HUES48 (cell line): Measurements from ENCODE around the gene SAMD3.
"Not testable (repeated sequence)": the region's sequence is repeated elsewhere in the genome, so short reads cannot be mapped to it uniquely, and the experiment has no call there.

Experiments
- H3K27ac ChIP-seq: one replicate; pipeline ENCODE4 v1.7.0; 2013; ENCODE audit warnings: low read depth, low read length, inconsistent platforms
- H3K27me3 ChIP-seq: 2 replicates; pipeline ENCODE4 v1.6.1; 2013; ENCODE audit warnings: mild to moderate bottlenecking, low read length; ENCODE audit not compliant: control insufficient read depth, insufficient read depth
- H3K36me3 ChIP-seq: 2 replicates; pipeline ENCODE4 v1.6.1; 2013; ENCODE audit warnings: low read length; ENCODE audit not compliant: control insufficient read depth, insufficient read depth
- H3K4me1 ChIP-seq: 2 replicates; pipeline ENCODE4 v1.6.1; 2013; ENCODE audit warnings: mild to moderate bottlenecking, low read length; ENCODE audit not compliant: control insufficient read depth, insufficient read depth
- H3K4me3 ChIP-seq: 2 replicates; pipeline ENCODE4 v1.5.1; 2013; ENCODE audit warnings: mild to moderate bottlenecking, low read depth, low read length
- H3K9ac ChIP-seq: 2 replicates; pipeline ENCODE4 v1.6.1; 2013; ENCODE audit warnings: mild to moderate bottlenecking, low read depth, low read length, moderate library complexity
- H3K9me3 ChIP-seq: 2 replicates; pipeline ENCODE4 v1.6.1; 2013; ENCODE audit warnings: low read length; ENCODE audit not compliant: control insufficient read depth, insufficient read depth

Gene SAMD3

GRCh38 chr6:130245267-130245666 is 22.5 kb upstream of the SAMD3 start:
- Histone ChIP-seq H3K9ac (no peak overlapping the region), H3K36me3 (no peaks in the 10 kb centered on the region), H3K27ac (no peak overlapping the region), H3K27me3 (no peaks in the 10 kb centered on the region), H3K4me3 (no peak overlapping the region), H3K4me1 (no peaks in the 10 kb centered on the region), H3K9me3 (no peaks in the 10 kb centered on the region)

GRCh38 chr6:130244728-130245127 is 22.0 kb upstream of the SAMD3 start:
- Histone ChIP-seq H3K4me1 (0 out of 2 replicates have a peak, but pooled peaks cover 3% of the 10 kb centered on the region), H3K9me3 (no peaks in the 10 kb centered on the region), H3K4me3 (no peak overlapping the region), H3K9ac (no peak overlapping the region), H3K36me3 (no peaks in the 10 kb centered on the region), H3K27me3 (no peaks in the 10 kb centered on the region), H3K27ac (no peak overlapping the region)

GRCh38 chr6:130240232-130240631 is 17.5 kb upstream of the SAMD3 start:
- Histone ChIP-seq H3K4me1 (0 out of 2 replicates have a peak, but pooled peaks cover 5% of the 10 kb centered on the region), H3K27ac (no peak overlapping the region), H3K4me3 (no peak overlapping the region), H3K36me3 (no peaks in the 10 kb centered on the region), H3K27me3 (no peaks in the 10 kb centered on the region), H3K9ac (no peak overlapping the region), H3K9me3 (no peaks in the 10 kb centered on the region)

- H3K4me1 ChIP-seq: 0 out of 2 replicates have a peak, but pooled peaks cover 5% of the 10 kb centered on the region
- H3K27ac ChIP-seq: no peak overlapping the region
- no peaks in the 10 kb centered on the region for H3K27me3 ChIP-seq
- H3K9me3 ChIP-seq: no peaks in the 10 kb centered on the region
- no peak overlapping the region for H3K4me3 ChIP-seq
- no peaks in the 10 kb centered on the region for H3K36me3 ChIP-seq
- H3K9ac ChIP-seq: no peak overlapping the region
Measured at GRCh38 chr6:130239755-130240154, 17.0 kb upstream of the SAMD3 start.

GRCh38 chr6:130233330-130233729 is 10.6 kb upstream of the SAMD3 start:
- Histone ChIP-seq H3K27ac (peak overlapping the region; percentile 50), H3K9ac (no peak overlapping the region), H3K4me1 (peaks cover 13% of the 10 kb centered on the region), H3K27me3 (no peaks in the 10 kb centered on the region), H3K9me3 (no peaks in the 10 kb centered on the region), H3K36me3 (no peaks in the 10 kb centered on the region), H3K4me3 (no peak overlapping the region)

DNA sequence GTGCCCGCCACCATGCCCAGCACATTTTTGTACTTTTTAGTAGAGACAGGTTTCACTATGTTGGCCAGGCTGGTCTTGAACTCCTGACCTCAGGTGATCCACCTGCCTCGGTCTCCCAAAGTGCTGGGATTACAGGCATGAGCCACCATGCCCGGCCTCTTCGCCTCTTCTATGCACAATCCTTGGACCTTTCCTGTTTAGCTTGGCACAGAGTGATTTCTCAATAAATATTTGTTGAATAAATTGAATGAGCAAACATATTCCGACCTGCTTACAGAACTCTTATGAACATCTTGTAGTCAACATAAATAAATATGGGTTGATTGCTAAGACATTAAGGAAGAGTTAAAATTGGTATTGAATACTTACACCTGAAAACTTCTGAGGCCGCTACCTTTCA is 7.8 kb upstream of the SAMD3 start:
- peaks cover 13% of the 10 kb centered on the region for H3K4me1 ChIP-seq
- not testable (repeated sequence) for H3K4me3 ChIP-seq, H3K9ac ChIP-seq, H3K27me3 ChIP-seq, H3K9me3 ChIP-seq, H3K27ac ChIP-seq, H3K36me3 ChIP-seq

GRCh38 chr6:130229645-130230044 is 6.9 kb upstream of the SAMD3 start:
- H3K36me3 ChIP-seq: no peaks in the 10 kb centered on the region
- no peaks in the 10 kb centered on the region for H3K27me3 ChIP-seq
- H3K9me3 ChIP-seq: peaks cover 2% of the 10 kb centered on the region; the same call in 1 of the 2 replicates
- no peak overlapping the region for H3K9ac ChIP-seq
- H3K4me1 ChIP-seq: peaks cover 13% of the 10 kb centered on the region
- H3K4me3 ChIP-seq: no peak overlapping the region
- H3K27ac ChIP-seq: no peak overlapping the region

DNA sequence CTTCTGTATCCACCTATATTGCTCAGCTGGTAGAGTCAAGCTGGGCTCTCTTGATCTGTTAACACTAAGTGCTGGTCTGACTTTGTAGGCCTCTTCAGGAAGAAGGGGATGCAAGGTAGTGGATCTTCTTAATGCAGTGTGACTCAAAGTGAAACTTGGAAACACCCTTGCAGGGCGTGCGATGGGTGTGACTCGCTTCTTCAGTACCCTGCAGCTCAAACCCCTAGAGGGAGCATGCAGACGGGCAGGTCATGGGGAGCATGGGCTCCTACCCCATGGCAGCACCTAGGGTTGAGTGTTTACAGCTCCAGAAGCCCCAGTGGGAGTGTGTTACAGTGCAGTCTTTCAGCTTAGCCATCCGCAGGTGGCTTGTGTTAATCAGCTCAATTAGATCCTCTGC is 757 bp upstream of the SAMD3 start:
- no peak overlapping the region for H3K9ac ChIP-seq
- no peaks in the 10 kb centered on the region for H3K27me3 ChIP-seq
- no peaks in the 10 kb centered on the region for H3K4me1 ChIP-seq
- no peak overlapping the region for H3K4me3 ChIP-seq
- no peak overlapping the region for H3K27ac ChIP-seq
- H3K9me3 ChIP-seq: peaks cover 2% of the 10 kb centered on the region; the same call in 1 of the 2 replicates
- no peaks in the 10 kb centered on the region for H3K36me3 ChIP-seq

DNA sequence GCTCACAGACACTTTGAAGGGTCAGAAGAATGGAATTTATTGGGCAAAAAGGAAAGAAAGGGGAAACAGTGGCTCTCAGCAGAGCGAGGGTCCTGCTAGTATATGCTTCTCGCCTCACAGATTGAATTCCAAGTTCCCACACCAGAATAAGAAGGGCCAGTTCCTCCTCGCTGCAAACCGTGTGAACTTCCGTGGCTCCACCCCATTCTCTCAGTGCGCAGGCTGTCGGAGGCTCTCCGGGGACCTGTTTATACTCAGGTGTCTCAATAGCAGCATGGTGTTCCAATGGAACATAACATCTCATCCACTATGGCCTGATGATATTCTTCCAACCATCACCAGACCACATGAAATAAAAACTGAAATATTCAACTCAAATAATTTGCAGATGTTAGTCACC is 4.6 kb downstream of the SAMD3 start:
- no peak overlapping the region for H3K9ac ChIP-seq
- no peaks in the 10 kb centered on the region for H3K27me3 ChIP-seq
- no peak overlapping the region for H3K27ac ChIP-seq
- H3K36me3 ChIP-seq: no peaks in the 10 kb centered on the region
- H3K4me1 ChIP-seq: peaks cover 9% of the 10 kb centered on the region
- H3K9me3 ChIP-seq: no peaks in the 10 kb centered on the region
- no peak overlapping the region for H3K4me3 ChIP-seq

GRCh38 chr6:130216620-130217019 is 6.1 kb downstream of the SAMD3 start:
- Histone ChIP-seq H3K27me3 (no peaks in the 10 kb centered on the region), H3K4me1 (peaks cover 9% of the 10 kb centered on the region), H3K4me3 (no peak overlapping the region), H3K9me3 (no peaks in the 10 kb centered on the region), H3K27ac (no peak overlapping the region), H3K36me3 (no peaks in the 10 kb centered on the region), H3K9ac (no peak overlapping the region)

DNA sequence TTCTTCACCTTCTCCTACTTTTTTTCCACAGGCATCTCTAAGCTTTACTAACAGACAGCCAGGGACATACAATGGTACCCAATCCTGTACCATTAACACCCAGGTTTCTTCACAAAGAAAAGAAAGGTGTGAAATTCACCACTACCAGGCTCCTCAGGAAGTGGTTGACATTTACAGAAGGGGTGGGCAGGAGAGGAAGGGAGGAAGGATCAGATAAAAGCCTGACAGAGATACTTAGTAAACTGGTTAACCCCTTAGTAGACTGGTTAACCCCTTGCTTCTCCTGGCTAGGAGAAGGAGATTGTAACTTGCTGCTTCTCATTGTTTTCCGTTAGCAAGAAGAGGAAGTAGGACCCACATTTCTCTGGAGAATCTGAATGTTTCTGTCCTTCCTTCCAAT is 7.2 kb downstream of the SAMD3 start:
- no peak overlapping the region for H3K9ac ChIP-seq
- H3K4me3 ChIP-seq: no peak overlapping the region
- peaks cover 9% of the 10 kb centered on the region for H3K4me1 ChIP-seq
- no peaks in the 10 kb centered on the region for H3K27me3 ChIP-seq
- no peaks in the 10 kb centered on the region for H3K9me3 ChIP-seq
- H3K27ac ChIP-seq: peak overlapping the region; percentile 13
- H3K36me3 ChIP-seq: no peaks in the 10 kb centered on the region
